ENCODE data around the gene DGKI.

DNA sequence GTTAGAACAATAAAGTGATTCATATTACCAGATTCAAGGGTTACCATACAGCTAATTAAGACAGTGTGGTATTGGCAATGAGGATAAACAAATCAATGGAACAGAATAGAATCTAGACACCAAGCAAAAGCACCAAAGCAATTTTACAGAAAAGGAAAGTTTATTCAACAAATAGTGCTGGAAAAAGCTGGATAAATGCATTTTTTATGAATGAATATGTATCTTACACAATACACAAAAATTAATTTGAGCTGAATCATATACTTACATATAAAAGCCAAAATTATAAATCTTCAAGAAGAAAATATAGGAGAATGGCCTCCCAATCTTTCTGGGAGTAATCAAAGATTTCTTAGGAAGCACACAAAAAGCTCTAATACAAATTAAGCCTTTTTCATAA is 282.8 kb downstream of the DGKI start:
- TF ChIP-seq, protein P1, sequence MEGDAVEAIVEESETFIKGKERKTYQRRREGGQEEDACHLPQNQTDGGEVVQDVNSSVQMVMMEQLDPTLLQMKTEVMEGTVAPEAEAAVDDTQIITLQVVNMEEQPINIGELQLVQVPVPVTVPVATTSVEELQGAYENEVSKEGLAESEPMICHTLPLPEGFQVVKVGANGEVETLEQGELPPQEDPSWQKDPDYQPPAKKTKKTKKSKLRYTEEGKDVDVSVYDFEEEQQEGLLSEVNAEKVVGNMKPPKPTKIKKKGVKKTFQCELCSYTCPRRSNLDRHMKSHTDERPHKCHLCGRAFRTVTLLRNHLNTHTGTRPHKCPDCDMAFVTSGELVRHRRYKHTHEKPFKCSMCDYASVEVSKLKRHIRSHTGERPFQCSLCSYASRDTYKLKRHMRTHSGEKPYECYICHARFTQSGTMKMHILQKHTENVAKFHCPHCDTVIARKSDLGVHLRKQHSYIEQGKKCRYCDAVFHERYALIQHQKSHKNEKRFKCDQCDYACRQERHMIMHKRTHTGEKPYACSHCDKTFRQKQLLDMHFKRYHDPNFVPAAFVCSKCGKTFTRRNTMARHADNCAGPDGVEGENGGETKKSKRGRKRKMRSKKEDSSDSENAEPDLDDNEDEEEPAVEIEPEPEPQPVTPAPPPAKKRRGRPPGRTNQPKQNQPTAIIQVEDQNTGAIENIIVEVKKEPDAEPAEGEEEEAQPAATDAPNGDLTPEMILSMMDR (IDR thresholded peaks at IDR 0.05; ENCODE audit: insufficient read depth, low read length, poor library complexity, severe bottlenecking), result no peak
- no peak for TF ChIP-seq EZH2phosphoT487 (conservative IDR thresholded peaks at IDR 0.05; ENCODE audit: low read length)
